WI38 (cell line): ENCODE results near the gene LDLRAD1.
A peak's percentile ranks its signal among the peaks of the same experiment; 100 is the strongest.

ENCODE experiments used
- H3K4me3 ChIP-seq: 2 replicates; pipeline ENCODE4 v1.5.1; 2011; ENCODE audit warnings: low read depth, mild to moderate bottlenecking, control low read depth, low read length
- CTCF ChIP-seq: IDR thresholded peaks from 2 replicates; pipeline ENCODE4 v1.5.1; 2012; ENCODE audit warnings: low read depth, mild to moderate bottlenecking, control low read depth, low read length

Gene LDLRAD1, protein sequence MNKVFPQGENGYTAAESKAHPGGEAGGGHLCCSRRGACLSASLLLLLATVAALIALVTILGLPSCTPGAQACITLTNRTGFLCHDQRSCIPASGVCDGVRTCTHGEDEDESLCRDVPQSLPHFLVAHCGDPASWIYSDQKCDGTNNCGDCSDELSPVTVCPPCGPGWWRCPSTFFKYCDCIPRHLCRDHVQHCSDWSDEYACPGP

GRCh38 chr1:54017979-54018378, at the start of gene LDLRAD1:
TSS of gene LDLRAD1 (minus strand) at chr1:54018186. CDS start at chr1:54018112, 74 bp downstream.
- TF ChIP-seq CTCF, result no peak
- no peak within 1 kb of the TSS for H3K4me3 ChIP-seq

DNA sequence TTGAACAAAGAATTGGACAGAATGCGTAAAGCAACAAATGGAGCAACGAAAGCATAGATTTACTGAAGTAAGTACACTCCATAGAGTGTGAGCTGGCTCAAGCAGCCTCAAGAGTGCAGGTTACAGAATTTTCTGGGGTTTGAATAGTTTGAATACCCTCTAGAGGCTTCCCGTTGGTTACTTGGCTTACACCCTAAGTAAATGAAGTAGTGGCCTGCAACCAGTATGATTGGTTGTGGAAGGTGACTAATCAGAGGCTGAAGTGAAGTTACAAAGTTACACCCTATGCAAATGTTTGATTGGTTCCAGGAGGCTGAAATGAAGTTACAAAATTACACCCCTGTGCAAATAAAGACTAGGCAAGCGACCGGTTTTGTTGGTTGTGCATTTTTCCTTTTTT, 46.3 kb upstream of the LDLRAD1 start:
- no peak overlapping the region for H3K4me3 ChIP-seq
- TF ChIP-seq CTCF, result no peak

- peak overlapping the region; percentile 99 for H3K4me3 ChIP-seq
- no peak for TF ChIP-seq CTCF
Measured at GRCh38 chr1:54054438-54054749, 36.4 kb upstream of the LDLRAD1 start.

DNA sequence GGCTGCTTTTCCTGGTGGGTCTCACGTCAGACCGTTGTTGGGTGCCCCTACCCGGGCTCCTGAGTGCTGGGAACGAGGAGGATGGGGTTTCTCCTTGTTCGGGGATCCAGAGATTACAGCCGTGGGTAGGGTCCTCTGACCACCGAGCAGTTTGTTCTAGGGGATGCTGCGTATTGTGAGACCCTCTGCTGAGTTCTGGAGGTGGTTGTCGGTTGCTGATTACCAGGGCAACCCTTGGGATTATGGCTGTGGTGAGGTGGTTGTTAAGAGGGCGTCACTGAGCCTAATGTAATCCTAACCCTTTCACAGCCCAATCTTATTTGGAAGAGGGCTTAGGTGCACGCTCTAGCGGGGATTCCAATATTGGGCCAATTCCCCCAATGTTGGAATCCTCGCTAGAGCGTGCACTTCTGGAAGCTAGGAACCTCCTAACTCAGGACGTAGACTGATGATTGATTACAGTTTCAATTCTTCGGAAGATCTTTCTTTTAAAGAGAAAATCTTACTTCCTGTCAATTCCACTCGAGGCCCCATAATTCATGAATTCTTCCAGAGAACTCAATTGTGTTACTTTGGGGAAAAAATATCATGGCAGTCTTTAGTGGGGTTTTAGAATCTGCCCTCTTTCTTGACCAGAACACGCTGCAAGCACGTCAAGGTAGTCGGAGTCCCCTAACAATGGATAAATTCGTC, 35.9 kb upstream of the LDLRAD1 start:
- TF ChIP-seq CTCF, result no peak
- peak overlapping the region; percentile 99 for H3K4me3 ChIP-seq

DNA sequence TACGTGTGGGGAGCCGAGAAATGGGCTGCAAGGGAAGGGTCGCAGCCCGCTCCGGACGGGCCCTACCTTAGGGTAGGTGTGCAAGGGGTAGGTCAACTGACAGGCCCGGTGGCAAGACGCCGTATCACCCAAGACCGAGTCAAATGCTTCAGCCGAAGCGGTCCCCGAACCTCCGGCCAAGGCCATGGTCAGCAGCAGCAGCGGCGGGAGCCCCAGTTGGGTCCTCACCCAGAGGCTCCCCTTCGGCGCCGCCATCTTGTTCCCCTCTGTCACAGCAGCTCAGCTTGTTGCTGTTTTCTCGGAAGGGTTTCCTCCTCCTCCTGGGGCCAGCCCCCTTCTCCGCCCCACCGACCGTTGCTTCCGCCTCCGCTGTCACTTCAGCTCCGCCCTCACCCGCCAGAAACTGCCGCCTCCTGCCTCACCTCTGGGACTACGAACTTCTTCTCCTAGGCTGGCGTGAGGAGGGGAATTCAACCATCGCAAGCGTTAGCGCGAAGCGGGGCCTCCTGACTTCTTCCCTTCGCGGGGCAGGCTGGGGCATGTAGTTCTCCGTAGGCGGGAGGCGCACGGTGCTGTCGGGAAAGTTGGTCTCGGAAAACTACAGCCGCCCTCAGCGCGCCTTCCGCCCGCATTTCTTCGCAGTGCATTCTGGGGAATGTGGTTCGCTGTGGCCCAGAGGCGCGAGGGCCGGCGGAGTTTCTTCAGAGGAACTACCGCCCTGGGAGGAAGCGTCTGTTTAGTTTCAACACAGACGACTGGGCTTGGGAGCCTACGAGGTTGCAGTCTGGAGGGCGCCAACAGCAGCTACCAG, 35.2 kb upstream of the LDLRAD1 start, which contains the start of the genes TCEANC2 and TMEM59:
TSS of gene TCEANC2 (plus strand) at position 675 of the 811 bp plus-strand sequence. CDS start 815 bp downstream, outside the sequence.
TSS of gene TMEM59 (minus strand) at position 271 of the 811 bp plus-strand sequence. CDS start at position 255, 16 bp downstream.
- no peak for TF ChIP-seq CTCF

DNA sequence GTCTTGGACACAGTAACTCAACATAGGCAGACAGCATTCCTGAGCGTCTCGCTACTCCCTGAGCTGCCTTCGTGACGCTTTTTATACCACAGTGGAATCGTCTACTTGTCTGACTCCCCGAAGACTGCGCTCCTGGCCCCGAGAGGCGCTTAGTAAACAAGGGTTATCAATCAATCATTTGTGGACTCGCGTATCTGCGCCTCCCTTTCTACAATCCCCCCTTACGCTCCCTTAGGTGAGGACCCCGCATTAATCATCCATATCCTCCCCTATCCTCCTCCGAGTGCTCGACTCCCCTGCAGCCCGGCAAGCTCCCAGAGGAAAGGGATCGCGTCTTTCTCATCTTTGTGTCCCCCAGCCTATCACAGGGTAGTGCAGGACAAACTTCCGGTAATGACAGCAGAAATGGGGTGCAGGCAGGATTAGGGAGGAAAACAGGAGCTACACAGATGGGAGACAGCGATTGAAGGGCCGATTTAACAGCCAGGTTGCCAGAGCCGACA, 34.5 kb upstream of the LDLRAD1 start:
- H3K4me3 ChIP-seq, result peak overlapping the region; percentile 99
- TF ChIP-seq CTCF, result no peak

More for the DNA sequence above, 35.2 kb upstream of the LDLRAD1 start, which contains the start of the genes TCEANC2 and TMEM59:
- peak within 1 kb of the TSS; percentile 99 for H3K4me3 ChIP-seq
